Measurements from ENCODE around the gene MGAT4B. TPM values are rescaled to one million over a fixed set of nuclear protein-coding genes. Genes with fewer than 3 reads are reported as not detected.

Gene MGAT4B
- total RNA-seq, 1 experiment from 2014 or later: 148 TPM

DNA sequence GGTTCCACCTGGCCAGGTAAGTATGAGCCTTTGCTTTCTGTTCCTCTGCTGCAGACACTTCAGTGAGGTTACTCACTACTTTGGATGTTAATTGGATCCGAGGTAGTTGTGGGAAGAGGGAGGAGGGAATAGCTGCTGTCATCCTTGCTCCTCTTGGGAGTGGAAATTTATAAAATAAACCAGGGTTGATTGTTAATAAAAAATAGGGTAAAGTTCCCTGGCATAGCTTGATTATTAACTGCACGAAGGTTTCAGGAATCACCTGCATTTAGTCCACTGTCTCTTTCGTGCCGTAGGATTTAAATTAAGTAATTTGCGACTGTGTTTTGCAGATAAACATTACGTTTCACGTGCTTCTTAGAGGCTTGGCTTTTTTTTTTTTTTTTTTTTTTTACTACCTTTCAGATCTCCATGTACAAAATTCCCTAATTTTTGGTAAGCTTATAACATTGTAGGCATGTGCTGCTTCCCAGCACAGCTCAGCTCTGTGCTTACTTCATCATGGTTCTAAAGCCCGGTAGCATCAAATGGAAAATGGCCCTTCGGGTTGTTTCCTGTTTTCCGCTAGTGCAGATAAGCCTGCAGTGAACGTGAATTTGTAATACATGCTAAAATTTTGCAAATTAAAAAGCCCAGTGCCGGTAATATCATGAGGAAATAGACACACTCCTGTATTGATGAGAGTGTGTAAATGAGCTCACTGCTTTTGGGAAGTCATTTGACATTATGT lies 39.8 kb downstream of the MGAT4B start:
- BruUV-seq (replicated peaks): no TSS peak
- DNase-seq (ENCODE audit: low read depth, low spot score): no peak
- Histone ChIP-seq H2AFZ (ENCODE audit: low read depth, low read length, poor library complexity, severe bottlenecking) (no peak overlapping the region), H3K9me2 (ENCODE audit: insufficient read depth) (no peaks in the 10 kb centered on the region), H3K4me1 (ENCODE audit: control insufficient read depth in 1 of 2, insufficient read depth in 2 of 2, low read length in 2 of 2) (peaks cover 11 to 25% of the 10 kb centered on the region in 2 experiments), H3K9me3 (ENCODE audit: control insufficient read depth in 1 of 2, insufficient read depth in 1 of 2, low read depth in 1 of 2, low read length in 2 of 2) (no peaks in the 10 kb centered on the region), H3K4me2 (ENCODE audit: low read length) (no peak overlapping the region), H3K36me3 (ENCODE audit: control insufficient read depth in 1 of 2, insufficient read depth in 2 of 2, low read length in 2 of 2) (peaks cover 30 to 31% of the 10 kb centered on the region in 2 experiments; a peak in 3 of 4 replicates), H3K27me3 (ENCODE audit: insufficient read depth, low read length) (no peaks in the 10 kb centered on the region), H3K4me3 (replicated peaks in 1 of 2; ENCODE audit: low read depth in 1 of 2, low read length in 2 of 2) (no peak overlapping the region), H3K9ac (ENCODE audit: low read length) (no peak overlapping the region), H3K27ac (ENCODE audit: low read depth, low read length) (no peak overlapping the region), H4K20me1 (ENCODE audit: insufficient read depth) (peaks cover 9% of the 10 kb centered on the region; the same call in 1 of the 2 replicates), H3K79me2 (ENCODE audit: insufficient read depth, low read length) (peaks cover 59% of the 10 kb centered on the region)
- TF ChIP-seq, protein P1, sequence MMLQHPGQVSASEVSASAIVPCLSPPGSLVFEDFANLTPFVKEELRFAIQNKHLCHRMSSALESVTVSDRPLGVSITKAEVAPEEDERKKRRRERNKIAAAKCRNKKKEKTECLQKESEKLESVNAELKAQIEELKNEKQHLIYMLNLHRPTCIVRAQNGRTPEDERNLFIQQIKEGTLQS (IDR thresholded peaks at IDR 0.05): no peak
- TF ChIP-seq ELF1 (IDR thresholded peaks at IDR 0.05; ENCODE audit: borderline replicate concordance, low read depth) (no peak), EZH2phosphoT487 (IDR thresholded peaks at IDR 0.05; ENCODE audit: borderline replicate concordance) (no peak), ZFX (IDR thresholded peaks at IDR 0.05) (no peak), EZH2 (IDR thresholded peaks at IDR 0.05) (no peak), SIN3A (IDR thresholded peaks at IDR 0.05; ENCODE audit: low read depth) (no peak), RAD21 (IDR thresholded peaks at IDR 0.05; ENCODE audit: low read depth) (no peak), SRF (IDR thresholded peaks at IDR 0.05; ENCODE audit: low read depth) (no peak), YY1 (IDR thresholded peaks at IDR 0.05; ENCODE audit: extremely low read depth, insufficient replicate concordance, low read depth, low read length) (no peak)
- POLR2A ChIA-PET: no interaction called here
- RAD21 ChIA-PET (ENCODE audit: low non-redundant PET in 1 of 2, low total read pairs in 2 of 2, uncharacterized antibody in 2 of 2, unreplicated experiment in 2 of 2): no interaction called here
- CTCF ChIA-PET: no interaction called here
- no peak for ATAC-seq
- intact Hi-C loops (cut with micrococcal nuclease): loop anchor here (10.0 kb wide), 1 partner anchor 218 kb away; no protein-coding TSS in a partner anchor

All from HCT116 (cell line).